ENCODE data around the gene LBP. TPM values are rescaled to one million over a fixed set of nuclear protein-coding genes. Genes with fewer than 3 reads are reported as not detected.
A peak's percentile ranks its signal among the peaks of the same experiment; 100 is the strongest.

Gene LBP
- total and polyA plus RNA-seq, 2 experiments from 2014 or later: 0.10 to 0.19 TPM

- TF ChIP-seq EZH2 (IDR thresholded peaks at IDR 0.05; ENCODE audit: low read depth, unreplicated experiment) (no peak), STAT1 (IDR thresholded peaks at IDR 0.05; ENCODE audit: unreplicated experiment) (no peak), EZH2phosphoT487 (IDR thresholded peaks at IDR 0.05; ENCODE audit: unreplicated experiment) (no peak), JUNB (IDR thresholded peaks at IDR 0.05; ENCODE audit: unreplicated experiment) (no peak)
Observed at GRCh38 chr20:38424401-38424800, 78.1 kb downstream of the LBP start (continued).

- no peak overlapping the region for H2AFZ ChIP-seq
Observed at GRCh38 chr20:38426006-38426897, 80.0 kb downstream of the LBP start.

More at GRCh38 chr20:38426006-38426897, 80.0 kb downstream of the LBP start:
- Mint-ChIP-seq H3K4me3 (no peak overlapping the region), H3K4me1 (peaks cover 3% of the 10 kb centered on the region; the same call in 1 of the 3 replicates), H3K36me3 (ENCODE audit: low read depth) (peaks cover 100% of the 10 kb centered on the region), H3K9me3 (peaks cover 2% of the 10 kb centered on the region; the same call in 1 of the 3 replicates), H3K27ac (peak overlapping the region; percentile 65; the same call in 1 of the 2 replicates), H3K27me3 (ENCODE audit: insufficient read depth, low read depth, poor library complexity) (peaks cover 26% of the 10 kb centered on the region)
- Histone ChIP-seq H3K27me3 (ENCODE audit: insufficient read depth) (no peaks in the 10 kb centered on the region), H3K79me2 (replicated peaks; ENCODE audit: insufficient read depth) (peaks cover 86% of the 10 kb centered on the region), H3K27ac (ENCODE audit: low read depth) (no peak overlapping the region), H3K4me2 (no peak overlapping the region), H3K4me3 (no peak overlapping the region), H3K36me3 (ENCODE audit: insufficient read depth) (peaks cover 88% of the 10 kb centered on the region), H3F3A (replicated peaks; ENCODE audit: low read depth) (peaks cover 24% of the 10 kb centered on the region), H3K9me2 (ENCODE audit: insufficient read depth) (no peaks in the 10 kb centered on the region), H3K4me1 (ENCODE audit: insufficient read depth) (no peaks in the 10 kb centered on the region), H4K20me1 (replicated peaks; ENCODE audit: insufficient read depth) (peaks cover 48% of the 10 kb centered on the region)
- DNase-seq (ENCODE audit: low spot score) (no peak), ATAC-seq (no peak)
- TF ChIP-seq EZH2phosphoT487 (IDR thresholded peaks at IDR 0.05; ENCODE audit: unreplicated experiment) (no peak), ZNF462 (CRISPR knock-in tag; IDR thresholded peaks at IDR 0.05) (no peak), CTCF (conservative IDR thresholded peaks at IDR 0.05; ENCODE audit: low read depth in 2 of 2) (no peak), POLR2AphosphoS5 (IDR thresholded peaks at IDR 0.05; ENCODE audit: low read depth) (peak; percentile 34; the same call in 1 of the 2 replicates), ZNF331 (CRISPR knock-in tag; IDR thresholded peaks at IDR 0.05; ENCODE audit: low read depth) (no peak), ZNF114 (CRISPR knock-in tag; IDR thresholded peaks at IDR 0.05) (no peak)
- TF ChIP-seq, protein P1, sequence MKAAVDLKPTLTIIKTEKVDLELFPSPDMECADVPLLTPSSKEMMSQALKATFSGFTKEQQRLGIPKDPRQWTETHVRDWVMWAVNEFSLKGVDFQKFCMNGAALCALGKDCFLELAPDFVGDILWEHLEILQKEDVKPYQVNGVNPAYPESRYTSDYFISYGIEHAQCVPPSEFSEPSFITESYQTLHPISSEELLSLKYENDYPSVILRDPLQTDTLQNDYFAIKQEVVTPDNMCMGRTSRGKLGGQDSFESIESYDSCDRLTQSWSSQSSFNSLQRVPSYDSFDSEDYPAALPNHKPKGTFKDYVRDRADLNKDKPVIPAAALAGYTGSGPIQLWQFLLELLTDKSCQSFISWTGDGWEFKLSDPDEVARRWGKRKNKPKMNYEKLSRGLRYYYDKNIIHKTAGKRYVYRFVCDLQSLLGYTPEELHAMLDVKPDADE (IDR thresholded peaks at IDR 0.05): no peak

Data from GM23338 (cell line).